WERI-Rb-1 (cell line): ENCODE results near the gene UBXN6.

Source experiments
- DNase-seq: peaks from one replicate; pipeline ENCODE4 v3.0.0-alpha.2; 2020
- H3K27ac ChIP-seq: fragments of 250-450 bp; sonication (Bioruptor Pico); 2 replicates; pipeline ENCODE4 v1.5.1; 2020; ENCODE audit warnings: mild to moderate bottlenecking, moderate library complexity
- H3K27me3 ChIP-seq: fragments of 250-450 bp; sonication (Bioruptor Pico); 2 replicates; pipeline ENCODE4 v1.5.1; 2021; ENCODE audit warnings: mild to moderate bottlenecking, low read depth, moderate library complexity; ENCODE audit not compliant: insufficient read depth, severe bottlenecking
- H3K36me3 ChIP-seq: fragments of 250-450 bp; sonication (Bioruptor Pico); 2 replicates; pipeline ENCODE4 v1.5.1; 2020; ENCODE audit warnings: mild to moderate bottlenecking, moderate library complexity
- H3K4me3 ChIP-seq: 2 replicates; pipeline ENCODE4 v1.5.1; 2011; ENCODE audit warnings: low read depth, mild to moderate bottlenecking, control low read depth, low read length
- H3K9me3 ChIP-seq: fragments of 250-450 bp; sonication (Bioruptor Pico); 2 replicates; pipeline ENCODE4 v1.5.1; 2021; ENCODE audit warnings: mild to moderate bottlenecking, moderate library complexity; ENCODE audit not compliant: severe bottlenecking
- CTCF ChIP-seq: IDR thresholded peaks from 2 replicates; pipeline ENCODE4 v1.5.1; 2011; ENCODE audit warnings: low read depth, mild to moderate bottlenecking, control low read depth, inconsistent platforms, low read length

The UBXN6 gene

GRCh38 chr19:4492337-4493103 is 34.9 kb upstream of the UBXN6 start:
- H3K4me3 ChIP-seq = no peak overlapping the region
- H3K27me3 ChIP-seq = no peaks in the 10 kb centered on the region
- H3K36me3 ChIP-seq = peaks cover 65% of the 10 kb centered on the region
- H3K9me3 ChIP-seq = no peaks in the 10 kb centered on the region
- no peak for TF ChIP-seq CTCF
- no peak overlapping the region for H3K27ac ChIP-seq
- DNase-seq = no peak

GRCh38 chr19:4491446-4491845 is 33.9 kb upstream of the UBXN6 start:
- Histone ChIP-seq H3K4me3 (no peak overlapping the region), H3K9me3 (no peaks in the 10 kb centered on the region), H3K27me3 (no peaks in the 10 kb centered on the region), H3K36me3 (peaks cover 59% of the 10 kb centered on the region), H3K27ac (no peak overlapping the region)
- DNase-seq = no peak
- TF ChIP-seq CTCF = no peak

- TF ChIP-seq CTCF = no peak
- Histone ChIP-seq H3K4me3 (no peak overlapping the region), H3K9me3 (no peaks in the 10 kb centered on the region), H3K27ac (no peak overlapping the region), H3K27me3 (no peaks in the 10 kb centered on the region), H3K36me3 (peaks cover 45% of the 10 kb centered on the region)
- DNase-seq = no peak
Measured at GRCh38 chr19:4488496-4488895, 30.9 kb upstream of the UBXN6 start.

- DNase-seq = no peak
- no peak for TF ChIP-seq CTCF
- Histone ChIP-seq H3K27me3 (no peaks in the 10 kb centered on the region), H3K36me3 (peaks cover 48% of the 10 kb centered on the region), H3K27ac (no peak overlapping the region), H3K4me3 (no peak overlapping the region), H3K9me3 (no peaks in the 10 kb centered on the region)
Measured at GRCh38 chr19:4487572-4487971, 30.0 kb upstream of the UBXN6 start.

- no peaks in the 10 kb centered on the region for H3K27me3 ChIP-seq
- no peak for TF ChIP-seq CTCF
- no peak for DNase-seq
- H3K36me3 ChIP-seq = peaks cover 36% of the 10 kb centered on the region
- H3K4me3 ChIP-seq = no peak overlapping the region
- no peaks in the 10 kb centered on the region for H3K9me3 ChIP-seq
- H3K27ac ChIP-seq = no peak overlapping the region
Measured at GRCh38 chr19:4483385-4483784, 25.8 kb upstream of the UBXN6 start.
